GM19238 (cell line): ENCODE results near the gene CMTM2.
"Not testable (repeated sequence)": the region's sequence is repeated elsewhere in the genome, so short reads cannot be mapped to it uniquely, and the experiment has no call there.

ENCODE experiments used
- DNase-seq: peaks from one replicate; pipeline ENCODE4 v3.0.0; 2011; ENCODE audit warnings: low spot score; ENCODE audit not compliant: insufficient read length

CMTM2 gene

DNA sequence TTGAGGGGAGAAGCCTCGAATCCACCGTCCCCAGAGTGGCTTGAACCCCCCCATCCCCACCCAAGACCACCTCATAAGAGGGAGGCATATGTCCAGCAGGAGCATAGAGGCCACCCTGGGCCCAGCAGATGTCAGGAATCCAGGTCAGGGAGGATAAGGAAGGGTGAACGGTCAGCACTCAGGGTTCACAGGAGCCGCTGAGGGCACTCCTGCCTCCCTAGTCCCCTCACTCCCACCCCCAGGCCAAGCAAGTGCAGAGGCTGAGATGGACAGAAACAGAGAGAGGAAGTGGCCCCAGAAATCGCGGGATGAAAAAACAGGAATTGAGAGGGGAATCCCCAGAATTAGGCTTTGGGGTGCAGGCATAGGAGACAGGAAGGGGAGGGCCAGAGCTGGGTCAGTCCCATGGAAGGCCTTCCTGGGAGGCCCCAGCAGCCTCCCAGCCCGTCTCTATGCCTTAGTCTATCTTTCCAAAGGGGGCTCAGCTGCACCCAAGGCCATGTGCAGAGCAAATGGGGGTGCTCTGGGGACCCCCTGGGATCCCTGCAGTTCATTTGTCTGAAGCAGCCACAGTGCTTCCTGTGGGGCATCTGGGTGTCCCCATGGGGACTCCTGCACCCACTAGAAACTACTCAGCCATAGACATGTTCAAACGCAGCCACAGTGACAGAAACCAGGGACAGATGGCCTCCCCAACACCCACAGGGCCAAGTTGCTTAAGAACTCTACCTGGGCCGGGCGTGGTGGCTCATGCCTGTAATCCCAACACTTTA is 26.9 kb downstream of the CMTM2 start:
- DNase-seq, result peak; percentile 32

DNA sequence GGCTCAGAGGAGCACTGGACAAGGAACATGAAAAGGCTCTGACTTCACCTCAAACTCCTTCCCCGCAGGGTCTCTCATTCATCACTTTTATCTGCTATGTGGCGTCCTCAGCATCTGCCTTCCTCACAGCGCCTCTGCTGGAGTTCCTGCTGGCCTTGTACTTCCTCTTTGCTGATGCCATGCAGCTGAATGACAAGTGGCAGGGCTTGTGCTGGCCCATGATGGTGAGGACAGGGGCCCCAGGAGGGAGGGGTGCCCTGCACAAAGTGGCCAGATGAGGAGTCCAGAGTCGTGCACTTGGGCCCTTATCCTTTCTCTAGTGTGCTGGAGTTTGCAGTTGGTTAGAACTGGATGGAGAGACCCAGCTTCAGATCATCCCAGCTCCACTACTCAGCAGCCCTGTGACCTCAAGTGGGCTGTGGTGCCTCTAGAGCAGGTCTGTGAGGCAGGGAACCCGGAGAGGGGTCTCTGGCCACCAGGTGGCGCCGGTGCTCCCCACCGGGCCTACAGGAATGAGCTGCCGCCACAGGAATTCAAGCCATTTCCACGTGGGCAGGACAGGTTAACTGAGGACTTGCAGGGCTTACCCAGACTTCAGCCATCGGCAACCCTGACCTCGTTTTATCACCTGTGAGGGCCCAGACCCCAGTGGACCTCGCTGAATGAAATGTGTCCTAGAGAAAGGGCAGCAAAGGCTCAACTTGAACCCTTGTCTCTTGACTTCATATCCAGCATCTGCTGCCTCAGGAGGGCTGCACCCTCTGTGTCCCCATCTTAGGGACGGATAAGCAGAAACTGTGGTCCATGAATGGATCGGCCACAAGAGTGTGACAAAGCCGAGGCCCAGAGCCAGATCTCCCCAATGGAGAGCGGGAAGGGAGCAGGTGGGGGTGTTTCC is 29.2 kb downstream of the CMTM2 start:
- DNase-seq, result peak; percentile 81

DNA sequence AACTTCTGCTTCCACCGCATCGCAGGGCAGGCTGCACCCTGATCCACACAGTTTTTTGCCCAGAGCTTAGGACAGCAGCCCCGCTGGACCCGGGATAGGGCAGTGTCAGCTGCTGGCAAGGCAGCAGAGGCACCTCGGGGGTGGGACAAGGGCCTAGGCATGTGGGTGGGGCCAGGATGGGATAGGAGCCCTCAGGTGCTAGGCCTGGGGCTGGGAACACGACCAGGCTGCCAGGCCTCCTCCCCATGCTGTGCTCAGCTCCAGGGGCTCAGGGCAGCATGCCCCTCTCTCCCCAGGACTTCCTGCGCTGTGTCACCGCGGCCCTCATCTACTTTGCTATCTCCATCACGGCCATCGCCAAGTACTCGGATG is 29.9 kb downstream of the CMTM2 start:
- no peak for DNase-seq

DNA sequence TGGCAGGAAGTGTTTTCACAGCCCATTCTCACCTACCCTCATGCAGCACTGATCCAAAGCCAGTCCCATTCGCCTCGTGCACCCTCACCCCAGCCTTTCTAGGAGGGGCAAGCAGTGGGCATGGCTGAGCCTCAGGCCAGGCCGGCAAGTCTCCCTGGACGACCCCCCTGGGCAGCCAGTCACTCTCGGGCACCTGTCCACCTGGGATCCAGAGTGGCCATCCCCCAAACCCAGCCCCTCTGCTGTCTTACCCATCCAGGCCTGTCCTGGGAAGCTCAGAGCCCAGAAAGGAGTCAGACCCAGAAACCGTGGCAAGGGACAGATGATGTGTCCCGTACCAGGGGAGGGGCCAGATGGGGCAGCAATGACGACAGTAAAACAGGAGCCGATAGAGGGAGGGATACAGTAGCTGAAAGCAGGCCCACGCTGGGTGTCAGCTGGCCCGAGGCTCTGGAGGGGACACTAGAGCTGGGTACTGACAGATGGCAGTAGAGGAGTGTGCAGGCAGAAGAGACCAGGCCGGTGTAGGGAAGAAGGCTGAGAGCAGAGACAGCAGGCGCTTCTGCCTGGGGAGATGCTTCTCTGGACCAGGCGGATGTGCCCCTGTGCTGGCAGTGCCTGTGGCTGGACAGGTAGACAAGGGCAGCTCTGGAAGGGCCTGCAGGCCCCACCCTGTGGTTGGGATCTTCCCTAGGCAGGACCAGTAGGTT is 31.0 kb downstream of the CMTM2 start:
- no peak for DNase-seq

DNA sequence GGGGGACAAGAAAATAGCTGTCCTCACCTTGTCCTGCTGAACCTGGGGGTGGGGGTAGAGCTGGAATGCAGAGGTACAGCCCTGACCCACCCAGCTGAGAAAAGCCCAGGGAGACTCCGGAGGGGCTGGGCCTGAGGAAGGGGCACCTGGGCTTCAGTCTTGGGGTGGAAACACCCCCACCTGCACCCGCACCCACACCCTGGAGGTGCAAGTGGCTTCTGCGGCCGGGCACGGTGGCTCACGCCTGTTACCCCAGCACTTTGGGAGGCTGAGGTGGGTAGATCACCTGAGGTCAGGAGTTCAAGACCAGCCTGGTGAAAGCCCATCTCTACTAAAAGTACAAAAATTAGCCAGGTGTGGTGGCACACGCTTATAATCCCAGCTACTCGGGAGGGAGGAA is 32.6 kb downstream of the CMTM2 start:
- DNase-seq, result not testable (repeated sequence)

DNA sequence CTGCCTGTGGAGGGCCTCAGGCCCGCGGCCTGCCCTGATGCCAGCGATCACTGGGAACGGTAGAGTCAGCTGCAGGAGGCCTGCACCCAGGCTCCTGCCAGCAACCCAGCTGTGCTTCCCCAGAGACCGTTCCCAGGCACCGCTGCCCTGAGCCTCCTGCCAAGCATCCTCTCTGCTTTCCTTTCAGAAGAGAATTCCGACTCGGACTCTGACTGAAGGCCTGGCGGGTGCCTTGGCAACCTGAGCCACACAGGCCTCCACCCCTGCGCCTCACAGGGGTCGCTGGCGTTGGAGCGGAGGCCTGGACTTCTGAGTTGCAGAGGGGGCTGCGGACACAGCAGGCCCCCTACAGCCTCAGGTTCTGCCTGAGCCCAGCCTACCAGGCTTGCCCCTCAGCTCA is 33.2 kb downstream of the CMTM2 start:
- DNase-seq, result no peak

DNA sequence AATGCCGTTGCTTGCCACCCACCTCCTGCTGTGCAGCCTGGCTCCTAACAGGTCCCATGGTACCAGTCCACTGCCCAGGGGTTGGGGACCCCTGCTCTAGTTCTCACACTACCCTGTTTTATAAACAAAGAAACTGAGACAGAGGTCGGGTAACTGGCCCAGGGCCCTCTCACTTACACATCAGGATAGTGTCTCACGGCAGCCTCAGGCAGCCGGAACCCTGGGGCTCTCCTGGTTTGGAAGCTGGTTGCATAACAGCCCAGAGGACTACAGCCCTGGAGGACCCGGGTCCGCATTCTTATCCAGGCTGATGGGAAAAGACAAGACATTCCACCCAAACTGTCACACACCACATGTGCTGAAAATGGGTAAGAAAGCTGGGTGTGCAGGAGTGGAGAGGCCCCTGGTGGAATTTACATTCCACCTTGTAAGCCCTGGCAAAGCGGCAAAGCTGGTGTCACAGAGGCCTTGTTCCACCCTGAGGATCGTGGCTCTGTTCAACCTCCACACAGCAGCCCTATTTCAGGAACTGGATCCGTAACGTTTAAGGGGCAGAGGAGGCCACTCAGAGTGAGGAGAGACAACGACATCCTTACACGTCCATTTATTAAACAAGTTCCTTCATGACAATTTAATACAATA is 35.0 kb downstream of the CMTM2 start:
- no peak for DNase-seq

DNA sequence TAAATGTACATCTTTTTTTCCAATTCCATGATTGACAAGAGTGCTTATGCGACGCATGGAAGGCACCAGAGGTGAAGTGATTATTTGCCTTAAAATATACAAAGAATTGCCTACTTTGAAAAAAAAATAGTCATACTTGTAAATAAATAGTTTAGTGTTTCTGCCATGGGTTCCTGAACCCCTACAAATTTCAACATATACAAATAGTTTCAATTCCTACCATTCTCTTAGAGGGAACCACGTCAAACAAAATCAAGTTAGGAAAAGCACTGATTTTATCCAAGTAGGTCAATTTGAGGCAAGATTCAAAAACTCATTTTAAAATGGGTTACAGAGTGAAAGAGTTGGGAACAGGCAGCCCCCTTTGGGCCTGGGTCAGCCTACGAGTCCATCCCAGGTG is 36.9 kb downstream of the CMTM2 start:
- no peak for DNase-seq

DNA sequence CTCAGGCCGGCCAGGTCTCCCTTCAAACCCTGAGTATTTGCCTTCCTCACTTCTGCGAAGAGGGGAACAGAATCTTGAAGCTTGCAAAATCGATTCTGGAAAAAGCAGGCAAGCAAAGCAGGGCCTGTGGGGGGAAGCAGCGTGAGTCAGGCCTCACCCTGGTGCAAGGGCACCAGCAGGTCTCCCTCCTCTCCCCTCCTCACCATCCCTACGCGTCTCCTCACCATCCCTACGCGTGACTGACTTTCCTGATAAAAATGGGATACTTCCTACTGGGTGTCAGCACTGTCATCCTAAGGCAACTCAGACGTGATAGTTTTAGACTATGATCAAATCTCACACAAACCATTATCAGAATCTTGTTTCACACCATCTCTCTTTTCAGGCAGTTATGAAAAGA is 37.3 kb downstream of the CMTM2 start:
- no peak for DNase-seq

DNA sequence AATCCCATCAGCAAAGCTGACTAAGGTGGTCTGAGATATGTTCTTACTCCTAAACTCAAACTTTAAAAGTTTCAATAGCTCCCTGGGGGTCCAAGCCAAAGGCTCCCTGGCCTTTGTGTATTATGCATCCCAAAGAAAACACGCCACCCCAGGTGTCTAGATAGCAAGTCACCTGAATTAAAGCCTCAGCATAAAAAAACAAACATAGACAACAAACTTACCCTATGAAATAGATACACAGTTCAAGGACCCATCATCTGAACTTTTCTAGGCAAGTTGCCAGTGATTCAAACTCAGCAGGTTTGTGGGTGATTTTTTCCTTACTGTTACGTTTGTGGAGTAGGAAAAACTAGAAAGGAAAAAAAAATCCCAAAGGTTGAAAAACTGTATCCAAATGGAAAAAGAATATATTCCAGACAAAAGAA is 37.8 kb downstream of the CMTM2 start:
- no peak for DNase-seq

DNA sequence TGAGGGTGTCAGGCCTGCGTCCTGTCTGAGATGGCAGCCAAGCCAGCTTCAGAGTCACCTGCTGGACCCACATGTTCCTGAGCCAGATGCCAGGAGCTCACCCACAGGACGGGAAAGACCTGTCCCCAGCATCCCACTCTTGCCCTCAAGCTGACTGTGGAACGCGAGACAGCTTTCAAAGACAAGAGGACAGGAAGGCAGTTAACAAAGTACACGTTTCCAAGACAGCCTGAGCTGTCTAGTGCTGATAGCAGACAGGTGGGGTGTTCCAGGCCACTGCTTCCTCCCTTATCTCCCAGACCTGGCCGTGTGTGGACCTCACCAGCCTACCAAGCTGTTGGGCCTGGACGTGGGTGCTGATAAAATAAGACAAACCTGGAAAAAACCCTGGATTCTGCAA is 38.5 kb downstream of the CMTM2 start:
- DNase-seq, result no peak

DNA sequence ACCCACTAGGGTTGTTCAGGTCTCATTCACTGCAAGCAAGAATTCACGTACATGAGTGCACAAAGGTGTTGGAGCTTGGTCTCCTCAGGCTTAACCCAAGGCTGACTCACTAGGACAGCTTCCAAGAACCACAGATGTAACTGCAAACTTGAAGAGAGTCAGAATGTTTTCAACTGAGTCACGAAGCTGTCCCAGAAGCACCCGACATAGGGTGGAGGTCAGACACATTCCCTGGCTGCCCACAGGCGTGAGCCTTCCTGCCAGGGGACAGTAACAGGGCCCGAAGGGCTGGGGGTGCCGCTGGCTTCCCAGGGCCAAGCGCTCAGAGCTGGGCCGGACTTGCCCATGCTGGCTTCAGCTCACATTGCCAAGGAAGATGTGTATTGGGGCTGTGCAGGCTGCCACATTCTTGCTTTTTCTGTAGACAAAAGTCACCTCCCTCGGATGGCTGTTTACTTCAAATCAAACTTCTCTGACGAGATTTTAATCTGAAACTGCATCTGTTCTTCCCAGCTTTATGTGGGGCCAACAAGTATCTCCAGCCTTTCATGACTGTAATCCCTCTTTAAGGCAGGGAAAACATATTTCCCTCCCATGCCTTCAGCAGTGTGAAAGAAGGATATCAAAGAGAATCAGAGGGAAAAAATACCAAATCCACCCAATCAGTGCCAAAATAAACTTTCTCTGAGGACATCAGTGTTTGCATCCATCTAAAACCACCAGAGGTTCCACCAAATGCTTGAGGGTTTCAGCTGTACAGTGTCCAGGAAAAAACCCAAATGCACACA is 39.5 kb downstream of the CMTM2 start:
- DNase-seq, result no peak

DNA sequence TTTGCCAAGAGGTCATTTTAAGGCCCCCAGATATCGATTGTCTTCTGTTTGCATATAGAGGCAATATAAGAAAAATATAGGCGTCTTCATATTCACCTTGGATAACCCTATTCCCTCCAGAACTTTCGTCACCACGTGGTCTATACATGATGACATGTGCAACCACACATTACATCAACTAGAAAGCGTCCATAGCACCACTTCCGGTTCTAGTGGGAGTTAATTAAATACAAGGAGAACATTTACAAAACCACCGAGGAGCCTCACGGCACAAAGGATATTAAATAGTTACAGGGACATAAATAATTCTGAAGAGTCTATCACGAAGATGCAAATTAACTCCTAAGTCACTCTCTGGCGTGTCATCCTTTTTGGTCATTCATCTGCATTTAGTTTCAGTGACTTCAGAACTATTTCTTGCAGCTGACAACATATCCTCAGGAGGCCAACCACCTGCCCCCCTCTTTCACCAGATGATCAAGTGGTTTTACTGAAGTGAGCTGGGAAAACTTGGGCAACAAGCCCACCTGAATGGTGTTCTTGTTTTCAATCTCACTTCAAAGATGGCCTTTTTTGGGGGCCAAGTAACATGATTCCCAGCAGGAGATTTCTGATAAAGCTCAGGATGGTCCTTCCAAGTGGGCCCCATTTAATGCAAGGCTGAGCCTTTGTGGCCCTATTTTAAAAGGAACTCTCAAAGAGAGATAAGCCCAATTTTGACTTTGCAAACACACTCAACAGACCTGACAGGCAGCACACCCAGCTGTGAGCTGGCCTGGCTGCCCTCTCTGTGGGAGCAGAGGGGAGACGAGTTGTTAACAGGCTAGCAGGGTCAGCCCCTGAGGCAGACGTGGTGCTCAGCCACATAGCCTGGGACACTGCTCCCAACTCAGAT is 40.5 kb downstream of the CMTM2 start:
- no peak for DNase-seq

DNA sequence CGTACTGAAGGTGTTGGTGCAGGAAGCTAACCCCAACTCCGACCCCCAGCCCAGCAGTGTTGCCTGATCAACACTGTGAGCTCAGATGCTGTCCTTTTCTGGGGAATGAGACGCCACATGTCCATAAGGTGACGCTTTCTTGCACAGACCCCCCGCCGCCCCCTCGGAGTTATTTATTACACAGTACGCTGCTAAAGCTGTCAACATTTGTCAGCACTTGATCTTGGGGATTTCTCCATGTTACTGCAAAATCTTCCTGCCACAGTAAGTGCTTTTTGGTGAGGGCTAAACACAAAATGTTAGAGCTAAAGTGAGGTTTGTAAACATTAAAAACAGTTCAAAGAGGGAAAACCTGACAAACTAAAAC is 41.1 kb downstream of the CMTM2 start:
- no peak for DNase-seq

DNA sequence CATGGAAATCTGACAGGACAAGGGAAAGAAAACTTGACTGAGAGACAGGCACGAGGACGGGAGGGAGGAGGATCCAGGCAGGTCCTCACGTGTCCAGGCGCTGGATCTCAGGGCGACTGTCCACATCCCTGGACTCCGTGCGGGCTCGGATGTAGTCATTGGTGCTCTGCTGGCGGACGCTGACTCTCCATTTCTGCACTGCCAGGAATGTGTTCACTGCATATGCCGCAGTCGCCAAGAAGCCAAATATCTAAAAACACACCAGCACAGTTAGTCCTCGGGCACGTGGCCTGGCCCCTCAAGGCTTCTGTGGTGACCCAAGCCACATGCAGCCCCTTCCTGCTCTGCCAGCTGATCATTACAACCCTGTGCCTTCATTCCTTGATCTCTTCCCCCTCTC is 42.7 kb downstream of the CMTM2 start:
- DNase-seq, result no peak

DNA sequence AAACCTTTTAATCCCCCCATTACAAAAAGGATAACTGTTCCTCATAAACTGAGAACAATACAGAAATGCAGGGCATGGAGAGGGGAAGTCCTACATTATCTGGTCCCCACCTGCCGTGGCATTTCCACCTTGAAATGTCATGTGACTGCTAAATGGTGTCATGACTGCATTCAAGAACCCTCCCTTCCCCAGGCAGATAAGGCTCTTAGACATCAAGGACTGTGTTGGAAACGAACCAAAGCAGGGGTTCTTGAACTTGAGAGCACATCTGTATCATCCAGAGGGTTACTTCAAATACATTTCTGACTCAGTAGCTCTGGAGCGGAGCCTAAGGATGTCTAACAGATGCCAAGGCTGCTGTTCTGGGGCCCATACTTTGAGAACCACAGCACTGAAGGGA is 43.6 kb downstream of the CMTM2 start:
- no peak for DNase-seq

DNA sequence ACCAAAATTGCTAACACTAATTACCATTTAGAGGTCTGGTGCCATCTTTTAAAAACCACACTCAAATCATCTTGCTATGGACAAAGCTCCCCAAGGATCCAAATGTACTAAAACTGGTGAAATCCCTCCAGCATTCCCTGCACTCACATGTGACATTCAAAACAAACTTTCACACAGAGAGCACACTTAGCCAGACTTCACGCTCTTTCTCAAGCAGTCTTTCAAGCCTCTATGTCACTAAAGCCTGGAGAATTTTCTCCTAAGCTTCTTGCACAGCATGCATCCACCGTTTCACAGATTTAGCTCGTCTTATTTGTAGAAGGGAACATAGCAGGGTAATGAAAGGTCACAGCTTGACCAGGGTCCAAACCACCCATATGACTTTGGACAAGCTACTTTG is 44.5 kb downstream of the CMTM2 start:
- DNase-seq, result no peak

DNA sequence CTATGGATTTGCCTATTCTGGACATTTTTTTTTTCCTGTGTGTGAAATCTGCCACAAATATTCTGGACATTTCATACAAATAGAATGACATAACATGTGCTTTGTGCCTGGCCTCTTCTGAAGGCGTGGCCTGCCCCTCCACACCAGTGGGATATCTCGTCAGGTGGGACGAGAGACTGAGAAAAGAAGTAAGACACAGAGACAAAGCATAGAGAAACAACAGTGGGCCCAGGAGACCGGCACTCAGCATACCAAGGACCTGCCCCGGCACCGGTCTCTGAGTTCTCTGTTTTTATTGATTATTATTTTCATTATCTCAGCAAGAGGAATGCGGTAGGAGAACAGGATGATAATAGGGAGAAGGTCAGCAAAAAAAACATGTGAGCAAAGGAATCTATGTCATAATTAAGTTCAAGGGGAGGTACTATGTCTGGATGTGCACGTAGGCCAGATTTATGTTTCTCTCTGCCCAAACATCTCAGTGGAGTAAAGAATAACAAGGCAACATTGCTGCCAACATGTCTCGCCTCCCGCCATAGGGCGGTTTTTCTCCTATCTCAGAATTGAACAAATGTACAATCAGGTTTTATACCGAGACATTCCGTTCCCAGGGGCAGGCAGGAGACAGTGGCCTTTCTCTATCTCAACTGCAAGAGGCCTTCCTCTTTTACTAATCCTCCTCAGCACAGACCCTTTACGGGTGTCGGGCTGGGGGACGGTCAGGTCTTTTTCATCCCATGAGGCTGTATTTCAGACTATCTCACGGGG is 48.5 kb downstream of the CMTM2 start:
- DNase-seq, result not testable (repeated sequence)

DNA sequence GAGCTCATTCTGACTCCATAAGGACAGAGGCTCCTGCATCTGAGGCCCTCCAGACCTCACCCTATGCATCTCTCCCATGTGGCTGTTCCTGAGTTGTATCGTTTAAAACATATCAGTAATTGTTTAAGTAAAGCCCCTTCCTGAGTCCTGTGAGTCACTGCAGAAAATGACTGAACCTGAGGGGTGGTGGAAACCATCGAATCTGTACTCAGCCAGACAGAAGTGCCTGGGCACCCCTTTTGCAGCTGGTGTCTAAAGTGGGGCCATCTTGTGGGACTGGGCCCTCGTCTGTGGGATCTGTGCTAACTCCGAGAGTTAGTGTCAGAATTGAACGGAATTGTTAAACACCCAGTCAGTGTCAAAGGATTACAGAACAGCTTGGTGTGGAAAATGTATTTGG is 50.6 kb downstream of the CMTM2 start:
- no peak for DNase-seq
